ENCODE measurements around the gene WNT7B. TPM values are rescaled to one million over a fixed set of nuclear protein-coding genes. Genes with fewer than 3 reads are reported as not detected.

WNT7B gene
- polyA plus RNA-seq, 4 donors: 0.19 to 16.6 (median 10.3) TPM

DNA sequence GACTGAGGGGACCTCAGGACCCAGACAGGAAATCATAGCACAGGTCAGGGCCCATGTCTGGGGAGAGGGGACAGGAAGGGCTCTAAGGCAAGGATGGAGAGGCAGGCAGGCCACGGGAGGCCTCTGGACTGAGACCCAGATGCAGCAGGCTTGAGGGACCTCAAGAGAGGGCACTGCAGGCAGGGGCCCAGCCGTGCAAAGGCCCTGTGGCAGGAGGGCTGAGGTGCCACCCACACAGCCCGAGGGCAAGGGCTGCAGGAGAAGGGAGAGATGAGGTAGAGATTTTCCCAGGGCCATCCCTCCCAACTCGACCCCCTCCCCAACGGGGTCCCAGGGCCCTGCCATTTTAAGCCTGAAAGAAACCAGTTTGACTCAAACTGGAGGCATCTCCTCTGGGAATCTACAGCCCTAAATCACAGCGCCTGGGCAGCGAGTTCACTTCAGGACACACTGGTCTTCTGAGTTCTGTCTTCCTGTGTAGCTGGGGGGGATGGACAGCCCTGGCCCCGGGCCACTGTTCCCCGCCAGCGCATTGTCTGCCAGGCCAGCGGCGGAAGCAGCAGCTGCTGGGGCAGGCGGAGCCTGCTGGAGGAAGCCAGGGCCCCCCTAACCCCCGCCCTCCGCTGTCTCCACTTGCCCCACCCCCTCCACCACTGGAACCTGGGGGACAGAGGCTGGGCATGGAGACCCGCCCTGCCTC lies 20.3 kb upstream of the WNT7B start:
- peak; percentile 50 to 67 (median 60) for DNase-seq (ENCODE audit: low read depth in 4 of 4, low spot score in 3 of 4)

- DNase-seq (ENCODE audit: low read depth in 4 of 4, low spot score in 3 of 4): no peak
Measured at GRCh38 chr22:45996241-45997076, 19.5 kb upstream of the WNT7B start.

DNA sequence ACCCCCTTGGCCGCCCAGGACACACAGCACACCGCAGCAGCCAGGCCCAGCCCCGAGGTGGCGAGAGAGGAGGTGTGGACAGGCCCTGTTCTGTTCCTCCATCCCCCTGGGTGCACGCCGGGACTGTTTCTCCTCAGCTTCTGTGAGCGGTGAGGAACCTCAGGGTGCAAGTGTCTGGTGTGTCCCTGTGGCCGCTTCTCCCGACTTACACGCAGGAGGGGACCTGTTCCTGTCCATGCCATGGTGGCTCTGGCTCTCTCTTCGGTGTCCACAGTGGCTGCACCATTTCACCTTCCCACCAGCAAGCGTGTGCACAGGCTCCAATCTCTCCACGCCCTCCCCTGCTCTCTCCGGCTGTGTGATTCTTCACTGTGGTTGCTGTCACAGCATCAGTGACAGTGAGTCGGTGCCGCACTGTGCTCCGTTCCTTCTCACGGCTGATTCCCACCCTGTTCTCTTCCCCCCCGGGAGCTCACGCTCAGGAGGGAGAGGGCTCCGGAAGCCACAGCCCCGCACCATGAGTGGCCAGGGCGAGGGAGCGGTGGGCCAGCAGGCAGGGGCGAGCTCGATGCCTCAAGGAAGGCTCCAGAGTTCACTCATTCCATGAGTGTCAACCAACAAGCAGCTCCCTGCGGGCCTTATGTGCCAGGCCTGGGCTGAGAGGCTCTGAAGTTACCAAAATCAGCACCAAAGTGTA lies 18.6 kb upstream of the WNT7B start:
- DNase-seq (ENCODE audit: low read depth in 4 of 4, low spot score in 3 of 4): no peak

DNA sequence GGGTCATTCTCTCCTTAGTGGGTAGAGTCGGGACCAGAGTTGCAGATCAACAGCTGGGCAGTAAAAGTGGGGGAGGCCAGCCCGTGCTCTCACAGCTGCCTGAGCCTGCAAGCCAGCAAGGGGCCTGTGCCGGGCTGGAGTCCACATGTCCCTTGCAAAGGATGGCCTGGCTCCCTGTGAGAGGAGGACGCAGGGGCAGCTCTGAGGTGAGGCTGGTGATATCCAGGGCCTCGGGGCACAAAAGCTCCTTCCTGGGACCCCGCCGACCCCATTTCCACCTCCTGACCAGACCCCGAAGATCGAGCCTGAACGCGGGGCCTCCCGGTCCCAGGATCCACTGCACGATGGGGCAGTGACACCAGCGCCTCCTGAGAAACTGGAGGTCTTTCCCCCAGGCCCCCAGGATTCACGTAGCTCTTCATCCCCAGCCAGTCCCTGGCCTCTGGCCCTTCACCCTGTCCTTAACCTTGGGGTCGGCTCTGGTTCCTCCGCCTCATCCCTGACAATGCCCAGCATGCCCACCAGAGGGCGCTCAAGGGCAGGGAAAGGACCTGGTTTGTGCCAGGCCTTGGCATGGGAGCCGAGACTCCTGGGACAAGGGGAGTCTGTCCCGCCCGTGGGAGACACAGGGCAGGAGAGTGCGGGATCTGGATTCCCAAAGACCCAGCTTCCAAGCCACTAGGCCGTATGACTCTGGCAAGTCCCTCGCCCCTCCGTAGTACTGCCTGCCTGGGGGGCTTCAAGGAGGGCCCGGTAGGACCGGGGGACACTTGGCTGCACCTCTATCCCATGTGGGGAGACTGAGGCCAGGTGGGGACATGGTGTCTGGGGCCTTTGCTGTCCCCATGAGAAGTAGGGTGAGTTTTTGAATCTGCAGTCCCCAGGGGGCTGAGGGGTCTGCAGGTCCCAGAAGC lies 17.8 kb upstream of the WNT7B start:
- DNase-seq (ENCODE audit: low read depth in 4 of 4, low spot score in 3 of 4): no peak

- DNase-seq (ENCODE audit: low read depth in 4 of 4, low spot score in 3 of 4): no peak
Measured at GRCh38 chr22:45993841-45994240, 16.9 kb upstream of the WNT7B start.

GRCh38 chr22:45993143-45993692 lies 16.3 kb upstream of the WNT7B start:
- DNase-seq (ENCODE audit: low read depth in 4 of 4, low spot score in 3 of 4): no peak

GRCh38 chr22:45992737-45993136 lies 15.8 kb upstream of the WNT7B start:
- DNase-seq (ENCODE audit: low read depth in 4 of 4, low spot score in 3 of 4): no peak

DNA sequence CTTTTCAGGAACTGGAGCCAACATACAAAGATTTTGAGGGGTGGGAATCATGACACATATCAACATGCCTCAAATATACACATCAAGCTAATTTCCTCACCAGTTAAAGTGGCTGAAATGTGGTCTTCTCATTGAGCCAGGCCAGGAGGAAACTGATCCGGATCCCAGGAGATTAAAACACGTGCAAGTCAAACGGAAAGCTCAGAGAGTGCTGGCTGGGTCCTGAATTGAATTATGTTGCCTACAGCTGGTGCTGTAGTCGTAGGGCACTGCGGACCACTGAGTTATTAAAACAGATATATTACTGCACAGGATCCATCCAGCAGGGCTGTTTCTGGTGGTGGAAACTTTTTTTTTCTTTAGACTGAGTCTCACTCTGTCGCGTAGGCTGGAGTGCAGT lies 14.1 kb upstream of the WNT7B start:
- no peak for DNase-seq (ENCODE audit: low read depth in 4 of 4, low spot score in 3 of 4)

DNA sequence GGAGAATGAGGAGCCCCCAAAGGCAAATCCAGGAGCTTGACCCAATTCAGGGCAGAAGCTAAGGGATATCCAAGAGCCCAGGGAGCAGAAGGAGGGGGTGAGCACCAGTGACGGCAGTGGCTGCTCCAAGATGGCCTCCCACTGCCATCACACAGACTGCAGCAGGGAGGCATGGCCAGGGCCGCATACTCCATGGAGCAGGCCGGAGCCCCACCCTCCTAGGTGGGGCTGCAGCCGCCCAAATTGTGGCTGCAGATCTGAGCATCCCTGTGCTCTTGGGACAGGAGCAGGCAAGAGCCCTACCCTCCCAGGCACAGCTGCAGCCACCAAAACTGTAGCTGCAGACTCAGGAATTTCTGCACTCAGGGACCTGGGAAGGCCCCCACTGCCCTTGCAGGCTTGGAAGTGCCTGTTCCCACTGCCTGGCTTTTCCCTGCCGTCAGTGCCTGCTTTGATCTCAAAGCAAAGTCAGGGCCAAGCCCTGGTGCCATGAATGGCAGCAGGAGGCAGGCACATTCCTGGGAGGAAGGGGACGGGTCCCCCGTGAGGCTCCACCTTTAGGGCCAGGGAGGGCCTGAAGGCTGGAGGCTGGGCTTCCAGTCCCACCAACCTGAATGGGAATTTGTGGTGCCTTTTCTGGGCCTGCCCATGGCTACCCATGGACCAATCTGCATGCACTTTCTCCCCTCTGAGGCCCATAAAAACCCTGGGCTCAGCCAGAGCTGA lies 10.3 kb upstream of the WNT7B start:
- DNase-seq (ENCODE audit: low read depth in 4 of 4, low spot score in 3 of 4): no peak

DNA sequence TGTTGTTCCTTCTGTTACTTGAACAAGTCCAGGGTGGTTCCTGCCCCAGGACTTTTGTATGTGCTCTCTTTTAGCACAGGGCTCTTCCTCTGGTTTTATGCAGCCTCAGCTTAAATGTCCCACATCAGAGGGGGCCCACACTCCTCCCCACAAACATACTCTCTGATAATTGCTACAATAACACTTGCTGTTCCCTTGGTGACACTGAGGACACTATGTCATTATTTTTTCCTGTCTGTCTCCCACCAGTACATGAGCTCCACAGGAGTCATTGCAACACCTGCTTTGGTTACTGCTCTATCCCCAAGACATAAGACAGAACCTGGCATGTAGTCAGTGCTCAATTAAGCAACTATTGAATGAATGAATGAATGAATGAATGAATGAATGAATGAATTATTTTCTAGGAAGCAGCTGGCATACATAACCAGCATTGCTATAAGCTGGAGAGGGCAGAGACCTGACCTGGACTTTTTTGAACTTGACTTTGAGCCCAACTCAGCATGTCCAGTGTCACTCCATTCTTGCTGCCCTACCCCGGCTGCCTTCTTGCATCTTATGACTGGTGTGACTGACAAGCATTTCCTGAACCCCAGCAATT lies 7.5 kb upstream of the WNT7B start:
- DNase-seq (ENCODE audit: low read depth in 4 of 4, low spot score in 3 of 4): no peak

- no peak for DNase-seq (ENCODE audit: low read depth in 4 of 4, low spot score in 3 of 4)
Measured at GRCh38 chr22:45983797-45984196, 6.8 kb upstream of the WNT7B start.

- DNase-seq (ENCODE audit: low read depth in 4 of 4, low spot score in 3 of 4): no peak
Measured at GRCh38 chr22:45980761-45981160, 3.8 kb upstream of the WNT7B start.

DNA sequence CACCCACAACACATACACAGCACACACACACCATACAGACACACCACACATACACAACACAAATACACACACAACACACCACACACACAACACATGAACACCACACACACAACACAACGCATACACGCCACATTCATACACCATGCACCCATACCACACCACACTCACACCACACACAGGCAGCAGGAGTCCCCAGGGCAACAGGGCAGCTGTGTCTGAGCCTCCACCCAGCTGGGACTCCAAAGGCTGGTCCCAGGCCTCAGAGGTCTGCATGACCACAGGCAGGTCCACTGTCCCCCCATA lies 3.3 kb upstream of the WNT7B start:
- no peak for DNase-seq (ENCODE audit: low read depth in 4 of 4, low spot score in 3 of 4)

DNA sequence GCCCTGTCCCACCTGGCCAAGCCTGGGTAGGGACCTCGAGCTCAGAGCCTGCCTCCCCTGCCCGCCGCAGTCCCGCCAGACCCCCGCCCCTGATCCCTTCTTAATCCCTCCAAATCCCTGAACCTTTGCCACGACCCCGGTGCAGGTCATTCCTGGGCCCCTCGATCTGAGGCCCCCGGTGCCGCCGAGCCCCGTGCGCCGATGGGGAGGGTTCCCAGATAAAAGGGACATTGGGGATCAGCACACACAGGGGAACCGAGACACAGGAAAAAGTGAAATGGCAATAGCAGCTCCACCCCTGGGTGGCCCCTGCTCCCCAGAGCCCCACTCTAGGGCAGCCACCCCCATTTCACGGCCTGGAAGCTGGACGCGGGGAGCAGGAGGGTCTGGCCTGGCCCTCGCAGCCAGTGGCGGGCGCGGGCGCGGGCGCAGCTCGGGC lies 1.3 kb upstream of the WNT7B start:
- DNase-seq (ENCODE audit: low read depth in 4 of 4, low spot score in 3 of 4): no peak

DNA sequence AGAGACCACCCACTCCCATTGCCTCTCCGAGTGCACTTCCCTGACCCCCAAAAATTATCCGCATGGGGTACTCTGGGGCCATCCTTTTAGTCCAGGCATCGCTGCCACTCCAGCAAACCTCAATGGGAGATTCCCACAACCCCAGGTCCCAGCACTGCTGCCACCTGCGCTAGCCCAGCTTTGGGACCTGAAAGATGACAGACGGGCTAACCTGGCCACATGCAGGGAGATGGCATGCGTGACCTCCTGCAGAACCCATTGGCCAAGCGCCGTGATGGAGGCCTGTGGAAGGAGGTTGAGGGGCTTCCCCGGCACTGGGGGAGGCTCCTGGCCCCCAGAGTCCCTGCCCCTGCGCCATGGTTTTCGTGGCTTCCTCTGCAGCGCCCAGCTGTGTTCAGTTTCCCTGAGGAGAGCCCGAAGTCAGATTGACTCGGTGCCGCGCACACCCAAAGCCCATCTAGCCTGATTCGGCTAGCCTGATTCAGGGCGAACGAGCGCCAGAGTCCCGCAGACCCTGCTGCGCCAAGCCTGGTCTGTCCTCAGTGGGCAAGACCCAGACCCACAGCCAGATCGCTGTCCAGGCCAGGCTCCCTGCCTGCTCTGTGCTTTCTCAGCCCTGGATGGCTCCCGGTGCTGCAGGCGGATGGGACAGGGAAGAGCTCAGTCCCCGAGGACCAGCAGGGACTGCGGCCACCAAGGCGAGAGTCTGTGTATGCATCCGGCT lies 751 bp upstream of the WNT7B start:
- DNase-seq (ENCODE audit: low read depth in 4 of 4, low spot score in 3 of 4): no peak

DNA sequence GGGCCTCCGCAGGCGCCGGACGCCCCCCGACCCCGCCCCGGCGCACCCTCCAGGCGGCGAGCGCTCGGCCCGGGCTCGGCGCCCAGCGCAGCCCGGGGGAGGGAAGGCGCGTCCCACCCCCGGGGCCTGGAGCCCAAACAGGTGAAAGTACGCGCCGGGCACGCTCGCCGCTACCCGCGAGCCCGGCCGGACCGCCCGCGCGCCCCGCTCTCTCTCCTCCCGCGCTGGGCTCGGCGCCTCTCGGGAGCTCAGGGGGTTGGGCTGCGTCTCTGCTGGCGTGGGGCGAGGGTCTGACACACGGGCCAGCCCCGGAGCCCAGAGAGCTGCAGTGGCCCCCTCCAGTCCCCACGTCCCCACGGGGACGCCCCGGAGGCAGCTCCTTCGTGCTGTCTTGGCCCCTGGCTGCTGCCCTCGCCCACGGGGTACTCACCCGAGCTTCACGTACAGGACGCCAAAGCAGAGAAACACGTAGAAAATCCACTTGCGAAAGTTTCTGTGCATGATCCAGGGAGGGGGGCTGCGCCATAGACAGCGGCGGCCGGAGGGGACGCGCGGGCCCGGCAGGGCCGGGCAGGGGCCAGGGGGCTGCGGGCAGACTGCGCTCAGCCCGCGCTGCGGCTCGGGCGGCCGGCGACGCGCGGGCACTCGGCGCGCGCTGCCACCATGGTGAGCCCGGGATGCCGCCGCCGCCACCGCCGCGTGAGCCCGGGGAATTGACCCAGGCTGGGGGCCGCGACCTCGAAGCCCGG lies 534 bp downstream of the WNT7B start:
- no peak for DNase-seq (ENCODE audit: low read depth in 4 of 4, low spot score in 3 of 4)

GRCh38 chr22:45975164-45976161 lies 1.5 kb downstream of the WNT7B start:
- no peak for DNase-seq (ENCODE audit: low read depth in 4 of 4, low spot score in 3 of 4)
